Progenitor cell of endocrine pancreas (in vitro differentiated cells): ENCODE data around the gene CLIC1. TPM values are rescaled to one million over a fixed set of nuclear protein-coding genes. Genes with fewer than 3 reads are reported as not detected.

Experiments used
- DNase-seq: peaks from one replicate; pipeline ENCODE4 v3.0.0; 2021; ENCODE audit warnings: low spot score; ENCODE audit not compliant: unreplicated experiment
- H3K27ac Mint-ChIP-seq: 2 replicates; pipeline ENCODE4 v1.8.0; 2021; ENCODE audit warnings: mild to moderate bottlenecking, moderate library complexity, mixed read lengths
- H3K27me3 Mint-ChIP-seq: 2 replicates; pipeline ENCODE4 v1.8.0; 2021; ENCODE audit warnings: mixed read lengths
- H3K36me3 Mint-ChIP-seq: 2 replicates; pipeline ENCODE4 v1.8.0; 2022; ENCODE audit warnings: mixed read lengths; ENCODE audit not compliant: insufficient read depth
- H3K4me1 Mint-ChIP-seq: 2 replicates; pipeline ENCODE4 v1.8.0; 2021; ENCODE audit warnings: low read depth, mixed read lengths
- H3K4me3 Mint-ChIP-seq: 2 replicates; pipeline ENCODE4 v1.8.0; 2021; ENCODE audit warnings: low read depth, mild to moderate bottlenecking, moderate library complexity, mixed read lengths
- H3K9me3 Mint-ChIP-seq: 2 replicates; pipeline ENCODE4 v1.8.0; 2021; ENCODE audit warnings: low read depth, mixed read lengths
- CTCF ChIP-seq: fragments of 200-600 bp; sonication (generic); IDR thresholded peaks from one replicate; pipeline ENCODE4 v1.5.0; 2021; ENCODE audit warnings: antibody characterized with exemption, mild to moderate bottlenecking; ENCODE audit not compliant: unreplicated experiment
- total RNA-seq: library from RNA; stranded (reverse); gene quantifications from 2 replicates; pipeline ENCODE4 v1.2.1, GENCODE V29; 2021

The CLIC1 gene
- total RNA-seq, 1 donor from 2014 or later: 275 TPM

GRCh38 chr6:31730631-31731086 is 5.7 kb downstream of the CLIC1 start:
- no peak for DNase-seq
- no peaks in the 10 kb centered on the region for H3K27me3 Mint-ChIP-seq
- no peaks in the 10 kb centered on the region for H3K9me3 Mint-ChIP-seq
- peak overlapping the region; percentile 98 for H3K4me3 Mint-ChIP-seq
- H3K36me3 Mint-ChIP-seq: peaks cover 44% of the 10 kb centered on the region
- peaks cover 29% of the 10 kb centered on the region for H3K4me1 Mint-ChIP-seq
- TF ChIP-seq CTCF: no peak
- peak overlapping the region; percentile 96 for H3K27ac Mint-ChIP-seq

GRCh38 chr6:31729979-31730630 is 6.2 kb downstream of the CLIC1 start:
- DNase-seq: peak; percentile 90
- TF ChIP-seq CTCF: no peak
- peaks cover 47% of the 10 kb centered on the region for H3K36me3 Mint-ChIP-seq

GRCh38 chr6:31729515-31729978 is 6.8 kb downstream of the CLIC1 start:
- Mint-ChIP-seq H3K27ac (peak overlapping the region; percentile 96), H3K27me3 (no peaks in the 10 kb centered on the region), H3K4me3 (peak overlapping the region; percentile 98), H3K4me1 (peaks cover 23% of the 10 kb centered on the region), H3K9me3 (no peaks in the 10 kb centered on the region), H3K36me3 (peaks cover 50% of the 10 kb centered on the region)
- DNase-seq: peak; percentile 75
- TF ChIP-seq CTCF: peak; percentile 21

More at GRCh38 chr6:31729979-31730630, 6.2 kb downstream of the CLIC1 start:
- H3K4me1 Mint-ChIP-seq: peaks cover 27% of the 10 kb centered on the region
- H3K9me3 Mint-ChIP-seq: no peaks in the 10 kb centered on the region
- H3K4me3 Mint-ChIP-seq: peak overlapping the region; percentile 98
- H3K27ac Mint-ChIP-seq: peak overlapping the region; percentile 96
- H3K27me3 Mint-ChIP-seq: no peaks in the 10 kb centered on the region

- no peaks in the 10 kb centered on the region for H3K27me3 Mint-ChIP-seq
- peaks cover 54% of the 10 kb centered on the region for H3K36me3 Mint-ChIP-seq
- peaks cover 19% of the 10 kb centered on the region for H3K4me1 Mint-ChIP-seq
- no peak for DNase-seq
- peak within 1 kb of the TSS; percentile 96 for H3K27ac Mint-ChIP-seq
- no peaks in the 10 kb centered on the region for H3K9me3 Mint-ChIP-seq
- H3K4me3 Mint-ChIP-seq: peak within 1 kb of the TSS; percentile 98
- TF ChIP-seq CTCF: peak; percentile 65
Observed at GRCh38 chr6:31728767-31729514, 7.4 kb downstream of the CLIC1 start, which contains the start of gene DDAH2. TSS of gene DDAH2 (minus strand) at chr6:31729299. CDS start at chr6:31729161, 138 bp downstream.
